ENCODE data around the gene PGLYRP1. TPM values are rescaled to one million over a fixed set of nuclear protein-coding genes. Genes with fewer than 3 reads are reported as not detected.

PGLYRP1 gene
- total RNA-seq, 1 experiment from 2014 or later = not detected

GRCh38 chr19:46065486-46066071 is 42.7 kb upstream of the PGLYRP1 start:
- POLR2A ChIA-PET = no interaction called here
- TF ChIP-seq MYBL2 (CRISPR knock-in tag; IDR thresholded peaks at IDR 0.05) = no peak
- no peak for TF ChIP-seq ATF3 (CRISPR knock-in tag; conservative IDR thresholded peaks at IDR 0.05)
- no peak for TF ChIP-seq EMX1 (CRISPR knock-in tag; IDR thresholded peaks at IDR 0.05)
- TF ChIP-seq ATF2 (CRISPR knock-in tag; IDR thresholded peaks at IDR 0.05; ENCODE audit: borderline replicate concordance, low read depth) = no peak
- no peak for TF ChIP-seq E2F5 (CRISPR knock-in tag; IDR thresholded peaks at IDR 0.05)
- TF ChIP-seq CBFB (CRISPR knock-in tag; IDR thresholded peaks at IDR 0.05; ENCODE audit: low read depth) = no peak
- no peak for TF ChIP-seq E2F1 (CRISPR knock-in tag; IDR thresholded peaks at IDR 0.05)
- TF ChIP-seq IRF1 (CRISPR knock-in tag; IDR thresholded peaks at IDR 0.05) = no peak
- TF ChIP-seq ZNF121 (CRISPR knock-in tag; IDR thresholded peaks at IDR 0.05) = no peak
- no peak for TF ChIP-seq ZNF671 (CRISPR knock-in tag; IDR thresholded peaks at IDR 0.05)
- CTCF ChIA-PET = interaction anchor here (0.8 to 5.2 kb wide), 5 partner anchors 12 to 191 kb away, joined by 3 to 40 read pairs (median 5); no protein-coding TSS in a partner anchor
- peaks cover 25% of the 10 kb centered on the region for H3K9me3 Mint-ChIP-seq
- H3K27me3 Mint-ChIP-seq (ENCODE audit: low read depth) = peaks cover 70% of the 10 kb centered on the region
- DNase-seq (ENCODE audit: low spot score) = no peak
- no peak overlapping the region for H3K27ac Mint-ChIP-seq
- ATAC-seq = no peak
- no peak overlapping the region for H3K4me3 Mint-ChIP-seq
- peaks cover 10% of the 10 kb centered on the region; the same call in 1 of the 2 replicates for H3K36me3 Mint-ChIP-seq
- H3K4me1 Mint-ChIP-seq = no peaks in the 10 kb centered on the region

GRCh38 chr19:46063201-46063600 is 40.3 kb upstream of the PGLYRP1 start:
- Mint-ChIP-seq H3K4me3 (no peak overlapping the region), H3K9me3 (peaks cover 49% of the 10 kb centered on the region), H3K27me3 (ENCODE audit: low read depth) (peaks cover 70% of the 10 kb centered on the region), H3K4me1 (no peaks in the 10 kb centered on the region), H3K36me3 (peaks cover 16% of the 10 kb centered on the region), H3K27ac (no peak overlapping the region)
- no peak for TF ChIP-seq CDX4 (CRISPR knock-in tag; IDR thresholded peaks at IDR 0.05; ENCODE audit: borderline replicate concordance)
- TF ChIP-seq STAT6 (CRISPR knock-in tag; conservative IDR thresholded peaks at IDR 0.05; ENCODE audit: low read depth) = no peak
- TF ChIP-seq HMGXB4 (CRISPR knock-in tag; IDR thresholded peaks at IDR 0.05) = no peak
- TF ChIP-seq HMGA2 (CRISPR knock-in tag; IDR thresholded peaks at IDR 0.05) = no peak
- ATAC-seq (no peak), DNase-seq (ENCODE audit: low spot score) (no peak)
- POLR2A ChIA-PET = no interaction called here
- CTCF ChIA-PET = interaction anchor here (0.9 to 1.2 kb wide), 2 partner anchors 14 to 15 kb away, joined by 3 read pairs; no protein-coding TSS in a partner anchor
